ENCODE data around the gene RPS19BP1. TPM values are rescaled to one million over a fixed set of nuclear protein-coding genes. Genes with fewer than 3 reads are reported as not detected.
"Not testable (repeated sequence)": the region's sequence is repeated elsewhere in the genome, so short reads cannot be mapped to it uniquely, and the experiment has no call there.

The RPS19BP1 gene
- polyA plus RNA-seq, 4 donors = 59.8 to 186 (median 181) TPM

GRCh38 chr22:39507021-39507420 is 25.5 kb downstream of the RPS19BP1 start:
- not testable (repeated sequence) for H3K27ac ChIP-seq (ENCODE audit: low read depth in 1 of 3, low read length in 2 of 3)

GRCh38 chr22:39504071-39504470 is 28.5 kb downstream of the RPS19BP1 start:
- DNase-seq = no peak
- no peaks in the 10 kb centered on the region for H3K27me3 ChIP-seq (ENCODE audit: control insufficient read depth in 3 of 3, insufficient read depth in 3 of 3, low read length in 3 of 3)
- 92 to 94% (median 92%) methylated on average over 16 of the region's 16 CpGs for WGBS, 3 donors
- H3K36me3 ChIP-seq (ENCODE audit: control insufficient read depth in 3 of 3, insufficient read depth in 2 of 3, low read depth in 1 of 3, low read length in 3 of 3) = peaks cover 14 to 47% (median 15%) of the 10 kb centered on the region in 3 donors
- H3K27ac ChIP-seq (ENCODE audit: low read depth in 1 of 3, low read length in 2 of 3) = no peak overlapping the region
- H3K9me3 ChIP-seq (ENCODE audit: control insufficient read depth in 2 of 2, insufficient read depth in 1 of 2, low read depth in 1 of 2, low read length in 1 of 2) = no peaks in the 10 kb centered on the region
- FAIRE-seq = no peak
- peak overlapping the region in 2 of 3 donors; percentile 62 to 85 for H3K4me3 ChIP-seq (ENCODE audit: low read depth in 1 of 3, low read length in 3 of 3)
- peaks cover 2 to 21% (median 13%) of the 10 kb centered on the region in 3 donors for H3K4me1 ChIP-seq (ENCODE audit: control insufficient read depth in 3 of 3, insufficient read depth in 2 of 3, low read depth in 1 of 3, low read length in 2 of 3)

More at GRCh38 chr22:39507021-39507420, 25.5 kb downstream of the RPS19BP1 start:
- not testable (repeated sequence) for H3K4me3 ChIP-seq (ENCODE audit: low read depth in 1 of 3, low read length in 3 of 3); FAIRE-seq; H3K27me3 ChIP-seq (ENCODE audit: control insufficient read depth in 3 of 3, insufficient read depth in 3 of 3, low read length in 3 of 3); H3K4me1 ChIP-seq (ENCODE audit: control insufficient read depth in 3 of 3, insufficient read depth in 2 of 3, low read depth in 1 of 3, low read length in 2 of 3); H3K9me3 ChIP-seq (ENCODE audit: control insufficient read depth in 2 of 2, insufficient read depth in 1 of 2, low read depth in 1 of 2, low read length in 1 of 2); DNase-seq
- H3K36me3 ChIP-seq (ENCODE audit: control insufficient read depth in 3 of 3, insufficient read depth in 2 of 3, low read depth in 1 of 3, low read length in 3 of 3) = peaks cover 25 to 71% (median 33%) of the 10 kb centered on the region in 3 donors
- WGBS, 3 donors = 78 to 87% (median 81%) methylated on average over 10 of the region's 10 CpGs

- no peak overlapping the region for H3K27ac ChIP-seq (ENCODE audit: low read depth in 1 of 3, low read length in 2 of 3)
- no peaks in the 10 kb centered on the region for H3K27me3 ChIP-seq (ENCODE audit: control insufficient read depth in 3 of 3, insufficient read depth in 3 of 3, low read length in 3 of 3)
- DNase-seq = no peak
- 39 to 61% (median 49%) methylated on average over 6 of the region's 6 CpGs for WGBS, 3 donors
- H3K9me3 ChIP-seq (ENCODE audit: control insufficient read depth in 2 of 2, insufficient read depth in 1 of 2, low read depth in 1 of 2, low read length in 1 of 2) = no peaks in the 10 kb centered on the region
- H3K4me1 ChIP-seq (ENCODE audit: control insufficient read depth in 3 of 3, insufficient read depth in 2 of 3, low read depth in 1 of 3, low read length in 2 of 3) = peaks cover 2 to 21% (median 13%) of the 10 kb centered on the region in 3 donors
- H3K4me3 ChIP-seq (ENCODE audit: low read depth in 1 of 3, low read length in 3 of 3) = peak overlapping the region in 2 of 3 donors; percentile 62 to 85
- FAIRE-seq = no peak
- H3K36me3 ChIP-seq (ENCODE audit: control insufficient read depth in 3 of 3, insufficient read depth in 2 of 3, low read depth in 1 of 3, low read length in 3 of 3) = peaks cover 13 to 44% (median 15%) of the 10 kb centered on the region in 3 donors
These were observed 28.9 kb downstream of the RPS19BP1 start for GRCh38 chr22:39503630-39504029.

GRCh38 chr22:39502789-39503409 is 29.6 kb downstream of the RPS19BP1 start:
- H3K36me3 ChIP-seq (ENCODE audit: control insufficient read depth in 3 of 3, insufficient read depth in 2 of 3, low read depth in 1 of 3, low read length in 3 of 3) = peaks cover 12 to 38% (median 15%) of the 10 kb centered on the region in 3 donors
- no peak for FAIRE-seq
- H3K27me3 ChIP-seq (ENCODE audit: control insufficient read depth in 3 of 3, insufficient read depth in 3 of 3, low read length in 3 of 3) = no peaks in the 10 kb centered on the region
- peaks cover 2 to 21% (median 13%) of the 10 kb centered on the region in 3 donors for H3K4me1 ChIP-seq (ENCODE audit: control insufficient read depth in 3 of 3, insufficient read depth in 2 of 3, low read depth in 1 of 3, low read length in 2 of 3)
- H3K27ac ChIP-seq (ENCODE audit: low read depth in 1 of 3, low read length in 2 of 3) = peak overlapping the region; percentile 58 to 87 (median 83)
- 2 to 6% (median 3%) methylated on average over 18 of the region's 18 CpGs for WGBS, 3 donors
- DNase-seq = peak; percentile 79 to 81
- no peaks in the 10 kb centered on the region for H3K9me3 ChIP-seq (ENCODE audit: control insufficient read depth in 2 of 2, insufficient read depth in 1 of 2, low read depth in 1 of 2, low read length in 1 of 2)
- peak overlapping the region; percentile 62 to 97 (median 85) for H3K4me3 ChIP-seq (ENCODE audit: low read depth in 1 of 3, low read length in 3 of 3)

GRCh38 chr22:39502109-39502788 is 30.3 kb downstream of the RPS19BP1 start, which contains the start of gene MIEF1:
Gene MIEF1 (plus strand): TSS chr22:39502290. CDS start chr22:39511295, 9,005 bp downstream.
- 0% methylated on average over 39 to 58 of the region's 58 CpGs for WGBS, 3 donors
- DNase-seq (peak; percentile 98), FAIRE-seq (no peak)
- Histone ChIP-seq H3K9me3 (ENCODE audit: control insufficient read depth in 2 of 2, insufficient read depth in 1 of 2, low read depth in 1 of 2, low read length in 1 of 2) (no peaks in the 10 kb centered on the region), H3K4me3 (ENCODE audit: low read depth in 1 of 3, low read length in 3 of 3) (peak within 1 kb of the TSS; percentile 62 to 97 (median 85)), H3K27me3 (ENCODE audit: control insufficient read depth in 3 of 3, insufficient read depth in 3 of 3, low read length in 3 of 3) (no peaks in the 10 kb centered on the region), H3K36me3 (ENCODE audit: control insufficient read depth in 3 of 3, insufficient read depth in 2 of 3, low read depth in 1 of 3, low read length in 3 of 3) (peaks cover 11 to 32% (median 15%) of the 10 kb centered on the region in 3 donors), H3K4me1 (ENCODE audit: control insufficient read depth in 3 of 3, insufficient read depth in 2 of 3, low read depth in 1 of 3, low read length in 2 of 3) (peaks cover 2 to 21% (median 13%) of the 10 kb centered on the region in 3 donors), H3K27ac (ENCODE audit: low read depth in 1 of 3, low read length in 2 of 3) (peak within 1 kb of the TSS; percentile 63 to 87 (median 83))

- Histone ChIP-seq H3K9me3 (ENCODE audit: control insufficient read depth in 2 of 2, insufficient read depth in 1 of 2, low read depth in 1 of 2, low read length in 1 of 2) (no peaks in the 10 kb centered on the region), H3K36me3 (ENCODE audit: control insufficient read depth in 3 of 3, insufficient read depth in 2 of 3, low read depth in 1 of 3, low read length in 3 of 3) (peaks cover 9 to 28% (median 15%) of the 10 kb centered on the region in 3 donors), H3K27me3 (ENCODE audit: control insufficient read depth in 3 of 3, insufficient read depth in 3 of 3, low read length in 3 of 3) (no peaks in the 10 kb centered on the region), H3K4me1 (ENCODE audit: control insufficient read depth in 3 of 3, insufficient read depth in 2 of 3, low read depth in 1 of 3, low read length in 2 of 3) (peaks cover 2 to 21% (median 13%) of the 10 kb centered on the region in 3 donors), H3K27ac (ENCODE audit: low read depth in 1 of 3, low read length in 2 of 3) (peak overlapping the region; percentile 63 to 87 (median 83)), H3K4me3 (ENCODE audit: low read depth in 1 of 3, low read length in 3 of 3) (peak overlapping the region in 2 of 3 donors; percentile 62 to 85)
- FAIRE-seq = no peak
- DNase-seq = no peak
- WGBS, 3 donors = 29 to 40% (median 36%) methylated on average over 12 to 13 of the region's 13 CpGs
These were observed 30.9 kb downstream of the RPS19BP1 start for GRCh38 chr22:39501644-39502108.

GRCh38 chr22:39500101-39500500 is 32.4 kb downstream of the RPS19BP1 start:
- no peak for DNase-seq
- H3K27ac ChIP-seq (ENCODE audit: low read depth in 1 of 3, low read length in 2 of 3) = no peak overlapping the region

GRCh38 chr22:39498802-39499201 is 33.7 kb downstream of the RPS19BP1 start:
- peaks cover 0 to 3% (median 0%) of the 10 kb centered on the region in 3 donors for H3K36me3 ChIP-seq (ENCODE audit: control insufficient read depth in 3 of 3, insufficient read depth in 2 of 3, low read depth in 1 of 3, low read length in 3 of 3)
- no peak overlapping the region for H3K27ac ChIP-seq (ENCODE audit: low read depth in 1 of 3, low read length in 2 of 3)
- H3K4me3 ChIP-seq (ENCODE audit: low read depth in 1 of 3, low read length in 3 of 3) = no peak overlapping the region
- DNase-seq (no peak), FAIRE-seq (no peak)
- WGBS, 3 donors = 62 to 72% (median 69%) methylated on average over 3 of the region's 3 CpGs
- no peaks in the 10 kb centered on the region for H3K9me3 ChIP-seq (ENCODE audit: control insufficient read depth in 2 of 2, insufficient read depth in 1 of 2, low read depth in 1 of 2, low read length in 1 of 2)
- peaks cover 1 to 21% (median 13%) of the 10 kb centered on the region in 3 donors for H3K4me1 ChIP-seq (ENCODE audit: control insufficient read depth in 3 of 3, insufficient read depth in 2 of 3, low read depth in 1 of 3, low read length in 2 of 3)
- H3K27me3 ChIP-seq (ENCODE audit: control insufficient read depth in 3 of 3, insufficient read depth in 3 of 3, low read length in 3 of 3) = no peaks in the 10 kb centered on the region

More at GRCh38 chr22:39500101-39500500, 32.4 kb downstream of the RPS19BP1 start:
- no peaks in the 10 kb centered on the region for H3K27me3 ChIP-seq (ENCODE audit: control insufficient read depth in 3 of 3, insufficient read depth in 3 of 3, low read length in 3 of 3)
- FAIRE-seq = no peak
- H3K4me3 ChIP-seq (ENCODE audit: low read depth in 1 of 3, low read length in 3 of 3) = no peak overlapping the region
- WGBS, 3 donors = 82 to 88% (median 87%) methylated on average over 6 of the region's 6 CpGs
- peaks cover 6 to 16% (median 6%) of the 10 kb centered on the region in 3 donors for H3K36me3 ChIP-seq (ENCODE audit: control insufficient read depth in 3 of 3, insufficient read depth in 2 of 3, low read depth in 1 of 3, low read length in 3 of 3)
- H3K4me1 ChIP-seq (ENCODE audit: control insufficient read depth in 3 of 3, insufficient read depth in 2 of 3, low read depth in 1 of 3, low read length in 2 of 3) = peaks cover 2 to 24% (median 13%) of the 10 kb centered on the region in 3 donors
- no peaks in the 10 kb centered on the region for H3K9me3 ChIP-seq (ENCODE audit: control insufficient read depth in 2 of 2, insufficient read depth in 1 of 2, low read depth in 1 of 2, low read length in 1 of 2)

Data from small intestine (tissue), 7 donors.